ENCODE measurements around the gene ETAA1.

Gene ETAA1

DNA sequence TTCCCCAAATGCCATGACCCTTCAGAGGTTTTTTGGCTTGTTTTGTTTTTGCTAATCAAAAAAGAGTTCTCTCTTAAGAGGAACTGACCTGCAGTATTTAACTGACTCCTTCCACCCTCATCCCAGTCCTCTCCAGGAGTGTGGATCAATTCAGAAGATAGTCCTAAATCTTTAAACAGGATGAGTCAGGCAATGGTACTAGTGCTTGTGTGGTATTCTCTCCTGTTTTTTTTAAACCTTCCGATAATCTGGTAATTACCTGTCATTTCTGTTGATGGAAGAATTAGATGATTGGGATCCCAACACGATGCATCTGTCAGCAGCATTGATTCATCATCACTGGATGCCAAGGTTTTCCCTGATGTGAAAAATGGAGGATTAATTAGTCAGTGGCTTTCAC lies 41.2 kb downstream of the ETAA1 start:
- DNase-seq, result no peak

DNA sequence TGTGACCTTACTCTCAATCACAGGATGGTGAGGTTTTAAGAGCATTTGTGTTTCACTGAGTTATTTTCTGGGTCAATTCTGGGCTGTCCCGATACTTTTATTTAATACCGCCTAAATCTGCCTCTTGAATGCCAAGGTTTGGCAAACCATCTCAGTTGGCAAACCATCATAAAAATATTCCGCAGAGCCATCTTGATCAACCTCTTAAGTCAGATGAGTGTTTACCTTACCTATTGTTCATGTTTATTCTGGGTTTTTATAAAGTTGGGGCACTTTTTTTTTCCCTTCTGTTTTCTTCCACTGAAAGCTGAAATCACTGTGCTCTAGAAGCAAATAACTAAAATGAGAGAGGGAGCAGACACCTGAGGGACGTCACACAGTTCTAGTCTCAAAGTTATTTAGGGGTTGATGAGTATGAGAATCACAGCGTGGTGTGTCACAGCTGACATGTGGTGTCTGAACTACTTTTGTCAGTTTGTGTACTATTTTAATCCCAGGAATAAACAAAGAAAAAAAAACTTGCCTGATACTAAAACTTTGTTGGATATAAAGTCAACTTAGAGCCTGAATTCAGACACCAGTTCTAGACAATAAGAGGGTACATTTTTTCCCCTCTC lies 48.6 kb downstream of the ETAA1 start:
- no peak for DNase-seq

DNA sequence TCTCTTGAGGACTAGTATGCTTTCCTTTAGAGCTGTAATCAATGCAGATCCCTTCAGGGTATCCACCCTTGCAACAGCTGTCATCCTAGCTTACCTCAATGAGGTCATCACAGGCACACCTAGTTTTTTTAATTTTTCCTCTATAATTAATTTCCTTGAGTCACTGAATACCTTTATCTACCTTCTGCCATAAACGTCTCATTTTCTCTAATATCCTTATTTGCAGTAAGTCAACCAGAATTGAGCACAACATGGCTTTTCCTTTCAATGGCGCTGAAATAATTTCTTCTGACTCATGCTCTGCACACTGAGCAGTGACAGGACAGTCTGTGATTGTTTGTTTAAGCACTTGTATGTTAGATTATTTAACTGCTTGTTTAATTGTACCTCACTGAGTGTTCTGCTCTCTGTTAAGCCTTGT lies 49.4 kb downstream of the ETAA1 start:
- DNase-seq, result no peak

DNA sequence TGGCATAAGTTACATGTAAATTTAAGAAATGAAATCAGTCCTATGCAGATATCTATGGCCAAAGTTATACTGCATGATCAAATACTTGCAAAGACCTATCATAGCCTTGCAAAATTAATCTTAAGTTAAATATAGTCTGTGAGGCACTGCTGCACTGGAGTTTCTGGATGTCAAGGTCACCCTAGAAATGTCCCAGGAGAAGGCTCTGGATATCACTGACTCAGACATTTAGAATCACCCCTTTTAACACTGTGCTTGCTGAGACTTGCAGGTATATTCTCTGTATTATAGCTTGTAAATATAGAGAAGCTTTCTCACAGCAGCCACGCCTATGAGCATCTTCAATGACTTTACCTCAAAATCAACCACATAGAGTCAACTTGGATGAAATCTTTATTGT lies 51.5 kb downstream of the ETAA1 start:
- no peak for DNase-seq

DNA sequence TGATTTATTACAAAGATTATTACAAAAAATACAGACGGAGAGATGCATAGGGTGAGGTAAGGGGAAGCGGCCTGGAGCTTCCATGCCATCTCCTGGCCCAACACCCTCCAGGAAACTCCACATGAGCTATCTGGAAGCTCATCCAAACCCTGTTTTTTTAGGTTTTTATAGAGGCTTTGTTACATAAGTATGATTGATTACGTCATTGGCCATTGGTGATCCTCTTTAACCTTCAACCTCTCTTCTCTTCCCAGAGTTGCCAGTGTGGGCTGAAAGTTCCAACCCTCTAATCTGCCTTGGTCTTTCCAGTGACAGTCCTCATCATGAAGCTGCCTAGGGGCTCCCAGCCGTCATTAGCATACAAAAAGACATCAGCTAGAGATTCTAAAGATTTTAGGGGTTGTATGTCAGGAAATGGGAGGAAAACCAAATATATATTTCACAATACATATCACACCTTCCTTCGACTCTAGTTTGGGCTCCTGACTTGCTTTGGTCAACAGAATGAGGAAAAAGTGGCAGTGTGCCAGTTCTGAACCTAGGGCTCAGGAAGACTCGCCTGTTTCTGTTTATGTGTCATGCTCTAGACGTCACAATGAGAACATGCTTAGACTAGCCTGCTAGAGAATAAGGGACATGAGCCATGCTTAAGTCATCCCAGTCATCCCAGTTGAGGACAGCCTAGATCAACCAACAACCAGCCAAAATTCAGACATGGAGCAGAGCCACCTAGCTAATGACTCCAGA lies 54.1 kb downstream of the ETAA1 start:
- no peak for DNase-seq

DNA sequence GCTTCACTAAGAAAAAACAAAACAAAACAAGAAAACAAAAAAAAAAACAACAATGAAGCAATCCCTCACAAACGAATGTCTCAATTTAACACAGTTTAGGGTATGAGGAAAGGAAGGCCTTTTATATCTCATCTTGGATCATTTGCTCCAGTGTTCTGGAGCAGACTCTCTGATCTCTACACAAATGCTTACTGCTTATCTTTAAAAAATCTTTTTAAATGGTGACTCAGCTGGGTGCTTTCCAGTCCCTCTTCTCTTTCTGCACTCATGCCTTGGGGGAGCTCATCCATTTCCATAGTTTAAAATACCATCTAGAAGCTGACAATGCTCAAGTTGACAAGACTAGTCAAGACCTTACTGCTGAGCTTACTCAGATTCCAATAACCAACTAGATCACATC lies 56.2 kb downstream of the ETAA1 start:
- no peak for DNase-seq

DNA sequence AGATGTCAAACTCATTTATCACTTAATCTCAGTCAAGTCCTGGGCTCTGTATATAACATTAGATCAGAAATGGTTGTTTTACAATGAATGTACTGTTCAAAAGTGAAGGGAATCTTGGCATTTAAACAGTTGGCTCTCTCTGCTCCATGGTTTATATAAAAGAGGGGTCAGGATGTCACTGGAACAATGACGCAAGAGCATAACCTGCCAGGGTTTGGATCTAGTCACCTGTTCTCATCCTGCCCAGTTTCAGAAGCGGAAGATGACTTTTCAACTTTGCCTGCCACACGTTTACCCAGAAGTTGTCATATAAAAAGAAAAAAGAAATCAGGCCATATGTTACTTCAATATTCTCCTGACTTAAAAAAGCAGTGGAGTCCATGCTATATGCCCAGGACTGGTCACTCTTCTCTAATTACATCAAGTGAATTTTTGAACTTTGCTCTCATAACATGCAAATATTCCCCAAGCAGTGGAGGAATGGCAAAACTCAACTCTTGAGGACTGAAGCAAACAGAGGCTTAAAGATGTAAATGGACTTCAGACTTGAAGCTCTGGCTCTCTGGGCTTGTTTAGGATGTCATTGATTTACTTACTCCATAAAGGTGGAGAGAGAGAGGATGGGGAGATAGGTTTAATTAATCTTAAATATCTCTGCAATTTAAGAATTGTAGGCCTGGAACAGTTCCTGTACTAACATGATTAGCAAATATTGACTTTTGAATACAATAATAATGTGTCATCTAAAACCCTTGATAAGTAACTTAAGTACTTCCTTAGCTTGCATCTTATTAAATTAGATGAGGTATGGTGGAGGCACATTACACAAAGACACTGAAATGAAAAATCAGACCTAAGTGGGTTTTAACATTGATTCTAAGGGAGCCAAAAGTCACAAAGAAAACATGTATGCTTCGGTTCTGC lies 58.3 kb downstream of the ETAA1 start:
- DNase-seq, result no peak

DNA sequence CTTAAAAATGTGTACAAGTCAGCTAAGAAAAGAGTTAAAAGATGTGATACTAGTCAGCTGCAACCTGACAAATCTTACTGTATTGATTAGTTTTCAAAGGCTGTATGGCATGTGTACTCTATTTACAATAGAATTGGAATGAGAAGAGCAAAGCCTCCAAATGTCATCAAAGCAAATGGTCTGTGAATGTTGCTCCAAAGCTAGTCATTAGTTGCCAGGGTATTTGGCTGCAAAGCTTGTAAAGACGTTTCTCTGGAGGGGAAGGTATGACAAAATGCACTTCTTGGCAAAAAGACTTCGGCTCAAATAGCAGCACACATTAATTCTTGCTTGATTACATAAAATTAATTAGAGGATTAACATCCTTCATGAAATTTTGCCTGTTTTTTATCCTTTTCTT lies 59.3 kb downstream of the ETAA1 start:
- DNase-seq, result no peak

DNA sequence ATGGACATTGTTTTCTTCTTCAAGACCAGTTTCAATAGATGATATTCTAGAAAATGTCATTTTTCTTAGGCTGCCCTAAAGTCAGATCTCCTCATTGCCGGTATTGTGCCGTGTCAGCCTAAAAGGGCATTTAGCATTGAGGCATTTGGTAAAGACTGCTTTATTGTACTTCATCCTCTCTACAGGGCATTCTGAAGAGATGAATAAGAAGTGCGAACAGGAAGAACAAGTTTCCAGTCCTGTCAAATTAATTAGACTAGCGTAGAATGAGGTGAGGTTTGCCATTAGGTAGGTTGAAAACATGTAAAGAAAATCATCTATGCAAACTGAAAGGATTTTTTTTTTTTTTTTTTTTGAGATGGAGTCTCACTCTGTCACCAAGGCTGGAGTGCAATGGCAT lies 60.6 kb downstream of the ETAA1 start:
- no peak for DNase-seq

DNA sequence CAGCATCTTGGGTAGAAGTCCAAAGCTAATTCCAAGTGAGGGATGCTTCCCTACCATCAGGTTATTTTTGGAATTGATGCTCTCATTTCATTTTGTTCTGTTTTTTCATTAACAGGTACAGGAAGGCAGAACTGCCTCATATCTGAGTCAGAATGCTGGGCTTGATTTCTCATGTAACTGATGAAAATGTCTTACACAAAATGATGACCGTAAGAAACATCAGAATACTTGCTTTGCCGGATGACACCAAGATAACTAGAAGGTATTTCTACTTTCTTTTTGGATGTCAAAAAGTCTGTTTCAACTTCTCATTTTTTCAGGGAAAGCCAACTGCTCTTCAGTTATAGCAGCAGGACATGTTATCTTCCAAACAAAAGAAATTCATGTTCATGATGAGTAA lies 62.6 kb downstream of the ETAA1 start:
- DNase-seq, result no peak

Measured in NCI-H524 treated with DMSO at 0.1 percent for 48 hours (cell line).